GM23248 (cell line): Measurements from ENCODE around the gene NUBPL. TPM values are rescaled to one million over a fixed set of nuclear protein-coding genes. Genes with fewer than 3 reads are reported as not detected.
"Not testable (repeated sequence)": the region's sequence is repeated elsewhere in the genome, so short reads cannot be mapped to it uniquely, and the experiment has no call there.

ENCODE experiments used
- DNase-seq: peaks from one replicate; pipeline ENCODE4 v3.0.0-alpha.2; 2015
- H2AFZ ChIP-seq: fragments of 200-600 bp; sonication (generic); 2 replicates; pipeline ENCODE4 v1.6.1; 2016; ENCODE audit warnings: antibody characterized with exemption
- H3F3A ChIP-seq: fragments of 200-600 bp; sonication (generic); 2 replicates; pipeline ENCODE4 v1.6.1; 2016; ENCODE audit warnings: mild to moderate bottlenecking, antibody characterized with exemption, mixed run types; ENCODE audit not compliant: insufficient read depth
- H3K27ac ChIP-seq: fragments of 200-600 bp; sonication (generic); 2 replicates; pipeline ENCODE4 v1.5.1; 2016; ENCODE audit warnings: mild to moderate bottlenecking
- H3K27me3 ChIP-seq: fragments of 200-600 bp; sonication (generic); replicated peaks from 2 replicates; pipeline ENCODE4 v1.6.1; 2016; ENCODE audit warnings: mild to moderate bottlenecking; ENCODE audit not compliant: insufficient read depth
- H3K36me3 ChIP-seq: fragments of 200-600 bp; sonication (generic); 2 replicates; pipeline ENCODE4 v1.6.1; 2016; ENCODE audit warnings: low read depth, mild to moderate bottlenecking
- H3K4me1 ChIP-seq: fragments of 200-600 bp; sonication (generic); 2 replicates; pipeline ENCODE4 v1.6.1; 2016; ENCODE audit warnings: mild to moderate bottlenecking; ENCODE audit not compliant: insufficient read depth
- H3K4me2 ChIP-seq: fragments of 200-600 bp; sonication (generic); one replicate; pipeline ENCODE4 v1.6.1; 2016; ENCODE audit warnings: mild to moderate bottlenecking; ENCODE audit not compliant: unreplicated experiment
- H3K4me3 ChIP-seq: fragments of 200-600 bp; sonication (generic); 2 replicates; pipeline ENCODE4 v1.5.1; 2016; ENCODE audit warnings: mild to moderate bottlenecking
- H3K79me2 ChIP-seq: fragments of 200-600 bp; sonication (generic); 2 replicates; pipeline ENCODE4 v1.6.1; 2016; ENCODE audit warnings: mild to moderate bottlenecking; ENCODE audit not compliant: insufficient read depth
- H3K9ac ChIP-seq: fragments of 200-600 bp; sonication (generic); 2 replicates; pipeline ENCODE4 v1.6.1; 2016; ENCODE audit warnings: mild to moderate bottlenecking
- H3K9me2 ChIP-seq: fragments of 200-600 bp; sonication (generic); 2 replicates; pipeline ENCODE4 v1.6.1; 2016; ENCODE audit warnings: mixed run types, mild to moderate bottlenecking, moderate library complexity; ENCODE audit not compliant: insufficient read depth
- H3K9me3 ChIP-seq: fragments of 200-600 bp; sonication (generic); one replicate; pipeline ENCODE4 v1.6.1; 2017; ENCODE audit warnings: low read depth
- H4K20me1 ChIP-seq: fragments of 200-600 bp; sonication (generic); 2 replicates; pipeline ENCODE4 v1.6.0; 2016; ENCODE audit not compliant: insufficient read depth
- EZH2 ChIP-seq: fragments of 200-600 bp; sonication (generic); IDR thresholded peaks from 2 replicates; pipeline ENCODE4 v1.6.1; 2018; ENCODE audit warnings: antibody characterized with exemption, mild to moderate bottlenecking; ENCODE audit not compliant: insufficient read depth, poor library complexity, severe bottlenecking
- EZH2phosphoT487 ChIP-seq: fragments of 200-600 bp; sonication (generic); IDR thresholded peaks from 2 replicates; pipeline ENCODE4 v1.6.1; 2018; ENCODE audit warnings: antibody characterized with exemption, moderate library complexity, mild to moderate bottlenecking, low read depth; ENCODE audit not compliant: insufficient read depth
- WGBS, 2 experiments: methylation state at CpG; one replicate each; pipeline ENCODE4 v1.1.6; 2015 to 2017; ENCODE audit warnings: low lambda C conversion rate in 2 of 2, low coverage in 1 of 2; ENCODE audit errors: missing lambda C conversion rate in 2 of 2; 5-methylcytosine and 5-hydroxymethylcytosine counted together
- in situ Hi-C: fragments of 300-500 bp; cut with MboI; formaldehyde crosslinking; loops from 2 replicates; pipeline ENCODE4 v1.15.0; 2020
- polyA plus RNA-seq: library from polyadenylated mRNA; unstranded; fragments of >200 nt; fragmentation: Nextera tagmentation; extraction: Ambion mirVana; gene quantifications from 2 replicates; pipeline ENCODE4 v1.2.1, GENCODE V29; 2016
- total RNA-seq: library from RNA; depleted of rRNA; stranded (reverse); fragments of >200 nt; shearing (Covaris generic); gene quantifications from 2 replicates; pipeline ENCODE4 v1.2.3, GENCODE V29; 2014

NUBPL gene
- total and polyA plus RNA-seq, 2 experiments from 2014 or later: 9.8 to 11.5 TPM

- in situ Hi-C loops: no loop called here
- no peaks in the 10 kb centered on the region for H3K27me3 ChIP-seq
- TF ChIP-seq EZH2phosphoT487: no peak
- no peak for TF ChIP-seq EZH2
- no peaks in the 10 kb centered on the region for H3K4me1 ChIP-seq
- no peak overlapping the region for H2AFZ ChIP-seq
- no peak for DNase-seq
- H3K36me3 ChIP-seq: no peaks in the 10 kb centered on the region; the same call in 1 of the 2 replicates
- WGBS, 2 experiments: 87% methylated on average over 2 of the region's 2 CpGs
- H3K27ac ChIP-seq: no peak overlapping the region
- H3F3A ChIP-seq: no peaks in the 10 kb centered on the region
- no peaks in the 10 kb centered on the region for H3K79me2 ChIP-seq
- H3K4me2 ChIP-seq: no peak overlapping the region
- H3K9me3 ChIP-seq: no peaks in the 10 kb centered on the region
- H3K9me2 ChIP-seq: no peaks in the 10 kb centered on the region
- no peak overlapping the region for H3K9ac ChIP-seq
- no peaks in the 10 kb centered on the region for H4K20me1 ChIP-seq
- H3K4me3 ChIP-seq: no peak overlapping the region
Measured at GRCh38 chr14:31702130-31702529, 140.9 kb downstream of the NUBPL start.

- no peaks in the 10 kb centered on the region for H3K4me1 ChIP-seq
- 75 to 80% methylated on average over 2 of the region's 2 CpGs for WGBS, 2 experiments
- no peak overlapping the region for H3K4me2 ChIP-seq
- DNase-seq: peak; percentile 2
- H3K36me3 ChIP-seq: no peaks in the 10 kb centered on the region; the same call in 1 of the 2 replicates
- H3K9me3 ChIP-seq: no peaks in the 10 kb centered on the region
- no peak overlapping the region for H3K27ac ChIP-seq
- H3K79me2 ChIP-seq: no peaks in the 10 kb centered on the region
- H3K9ac ChIP-seq: no peak overlapping the region
- H3K27me3 ChIP-seq: no peaks in the 10 kb centered on the region
- H4K20me1 ChIP-seq: no peaks in the 10 kb centered on the region
- H3K9me2 ChIP-seq: no peaks in the 10 kb centered on the region
- no peak overlapping the region for H2AFZ ChIP-seq
- H3K4me3 ChIP-seq: no peak overlapping the region
- in situ Hi-C loops: no loop called here
- no peaks in the 10 kb centered on the region for H3F3A ChIP-seq
- TF ChIP-seq EZH2: no peak
- no peak for TF ChIP-seq EZH2phosphoT487
Measured at GRCh38 chr14:31703056-31703455, 141.9 kb downstream of the NUBPL start.

GRCh38 chr14:31705731-31706130, 144.5 kb downstream of the NUBPL start:
- H3K9me2 ChIP-seq: no peaks in the 10 kb centered on the region
- in situ Hi-C loops: no loop called here
- H2AFZ ChIP-seq: no peak overlapping the region
- H3K36me3 ChIP-seq: no peaks in the 10 kb centered on the region; the same call in 1 of the 2 replicates
- no peaks in the 10 kb centered on the region for H4K20me1 ChIP-seq
- no peak overlapping the region for H3K9ac ChIP-seq
- H3K27me3 ChIP-seq: no peaks in the 10 kb centered on the region
- TF ChIP-seq EZH2phosphoT487: no peak
- 77 to 79% methylated on average over 14 of the region's 14 CpGs for WGBS, 2 experiments
- H3F3A ChIP-seq: no peaks in the 10 kb centered on the region
- H3K4me1 ChIP-seq: no peaks in the 10 kb centered on the region
- no peak overlapping the region for H3K4me2 ChIP-seq
- no peak overlapping the region for H3K4me3 ChIP-seq
- no peak overlapping the region for H3K27ac ChIP-seq
- H3K79me2 ChIP-seq: no peaks in the 10 kb centered on the region
- H3K9me3 ChIP-seq: no peaks in the 10 kb centered on the region
- DNase-seq: no peak

GRCh38 chr14:31708661-31709060, 147.5 kb downstream of the NUBPL start:
- H3K27ac ChIP-seq, H2AFZ ChIP-seq, H3K4me2 ChIP-seq, H3K4me3 ChIP-seq, in situ Hi-C loops, H3K27me3 ChIP-seq, H3K9ac ChIP-seq, H3K4me1 ChIP-seq, H4K20me1 ChIP-seq, H3K9me2 ChIP-seq, H3K9me3 ChIP-seq, H3K36me3 ChIP-seq, H3K79me2 ChIP-seq, DNase-seq, H3F3A ChIP-seq: not testable (repeated sequence)
- 86% methylated on average over 7 of the region's 7 CpGs for WGBS, 2 experiments
